ENCODE results near the gene CTNNA3.

DNA sequence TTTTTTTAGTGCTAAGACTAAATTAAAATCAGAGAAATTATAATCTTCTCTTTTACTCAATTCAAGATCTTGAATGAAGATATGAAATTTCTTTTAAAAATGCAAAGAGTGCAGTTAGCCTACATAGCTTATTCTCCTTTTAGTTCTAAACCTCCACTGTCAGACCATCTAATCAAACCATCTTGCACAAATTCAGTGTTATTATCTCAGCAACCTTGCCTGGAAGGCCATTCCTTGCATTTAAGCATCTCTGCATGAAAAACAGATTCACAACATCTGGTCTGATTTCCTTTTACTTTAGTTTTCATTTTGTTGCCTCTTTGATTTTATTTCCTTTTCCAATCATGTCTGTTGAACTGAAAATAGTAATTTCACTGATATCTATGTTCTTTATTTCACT, 1297.3 kb downstream of the CTNNA3 start:
- TF ChIP-seq POLR2A (IDR thresholded peaks at IDR 0.05), result no peak
- TF ChIP-seq, protein P1, sequence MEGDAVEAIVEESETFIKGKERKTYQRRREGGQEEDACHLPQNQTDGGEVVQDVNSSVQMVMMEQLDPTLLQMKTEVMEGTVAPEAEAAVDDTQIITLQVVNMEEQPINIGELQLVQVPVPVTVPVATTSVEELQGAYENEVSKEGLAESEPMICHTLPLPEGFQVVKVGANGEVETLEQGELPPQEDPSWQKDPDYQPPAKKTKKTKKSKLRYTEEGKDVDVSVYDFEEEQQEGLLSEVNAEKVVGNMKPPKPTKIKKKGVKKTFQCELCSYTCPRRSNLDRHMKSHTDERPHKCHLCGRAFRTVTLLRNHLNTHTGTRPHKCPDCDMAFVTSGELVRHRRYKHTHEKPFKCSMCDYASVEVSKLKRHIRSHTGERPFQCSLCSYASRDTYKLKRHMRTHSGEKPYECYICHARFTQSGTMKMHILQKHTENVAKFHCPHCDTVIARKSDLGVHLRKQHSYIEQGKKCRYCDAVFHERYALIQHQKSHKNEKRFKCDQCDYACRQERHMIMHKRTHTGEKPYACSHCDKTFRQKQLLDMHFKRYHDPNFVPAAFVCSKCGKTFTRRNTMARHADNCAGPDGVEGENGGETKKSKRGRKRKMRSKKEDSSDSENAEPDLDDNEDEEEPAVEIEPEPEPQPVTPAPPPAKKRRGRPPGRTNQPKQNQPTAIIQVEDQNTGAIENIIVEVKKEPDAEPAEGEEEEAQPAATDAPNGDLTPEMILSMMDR (IDR thresholded peaks at IDR 0.05), result no peak
